NCI-H2107 (cell line): ENCODE data around the gene CRK.

ENCODE experiments used
- DNase-seq: peaks from one replicate; lab custom pipeline; 2025; lab: John Stamatoyannopoulos, UW

CRK gene

DNA sequence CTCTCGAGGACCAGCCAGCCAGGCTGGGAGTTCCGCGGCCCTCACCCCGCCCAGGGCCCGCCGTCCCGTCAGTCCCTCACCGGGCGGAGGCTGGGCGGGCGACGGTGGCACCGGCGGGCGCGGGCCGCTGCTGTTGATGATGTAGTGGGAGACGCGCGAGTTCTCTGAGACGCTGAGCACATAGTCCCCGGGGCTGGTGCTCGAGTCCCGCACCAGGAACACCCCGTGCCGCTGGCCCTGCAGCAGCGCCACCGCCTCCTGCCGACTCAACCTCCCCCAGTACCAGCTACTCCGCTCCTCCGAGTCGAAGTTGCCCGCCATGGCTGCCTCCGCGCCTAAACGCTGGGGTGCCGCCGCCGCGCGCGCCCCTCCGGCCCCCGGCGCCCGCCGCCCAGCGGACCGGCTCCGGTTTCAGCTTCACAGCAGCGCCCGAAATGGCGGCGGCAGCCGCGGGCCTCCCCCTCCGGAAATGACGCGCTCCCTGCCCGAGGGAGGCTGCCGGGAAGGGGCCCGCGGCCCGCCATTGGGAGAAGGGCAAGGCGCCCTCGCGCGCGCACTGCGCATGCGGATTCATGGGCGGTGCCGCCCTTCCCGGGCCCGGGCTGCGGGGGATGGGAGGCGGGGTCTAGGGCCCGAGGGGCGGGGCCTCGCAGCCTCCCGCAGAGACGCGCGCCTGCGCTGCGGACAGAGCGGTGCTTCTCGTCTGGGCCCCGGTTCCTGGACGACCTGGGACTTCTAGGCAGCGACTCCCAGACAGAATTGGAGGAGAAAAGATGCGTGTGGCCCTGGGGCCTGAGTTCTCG, at the start of gene CRK:
Gene CRK, minus strand, starts transcription at position 436 of the 803 bp plus-strand sequence. Its CDS starts 115 bp downstream, at position 321.
- peak; percentile 90 for DNase-seq

GRCh38 chr17:1505586-1505985, 49.6 kb upstream of the CRK start:
- DNase-seq, result no peak

GRCh38 chr17:1504866-1505265, 48.8 kb upstream of the CRK start:
- DNase-seq, result no peak

DNA sequence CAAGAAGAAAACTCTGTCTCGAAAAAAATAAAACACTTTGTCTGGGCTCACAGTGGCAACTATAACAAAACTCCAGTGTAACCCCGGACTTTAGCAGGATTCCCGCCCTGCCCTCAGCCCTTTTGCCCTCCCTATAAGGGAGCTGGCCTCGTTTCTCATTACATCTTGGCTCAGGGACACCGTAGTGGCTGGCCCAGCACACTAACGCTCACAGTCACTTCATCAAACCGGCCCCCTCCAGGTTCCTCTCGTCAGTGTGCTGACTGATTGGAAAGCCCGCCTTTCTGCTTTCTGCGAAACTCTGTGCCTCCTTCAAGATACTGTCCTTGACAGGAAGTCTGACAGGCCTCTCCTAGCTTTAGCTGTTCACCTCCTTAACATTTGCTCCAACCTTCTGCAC, 47.7 kb upstream of the CRK start:
- DNase-seq, result no peak

DNA sequence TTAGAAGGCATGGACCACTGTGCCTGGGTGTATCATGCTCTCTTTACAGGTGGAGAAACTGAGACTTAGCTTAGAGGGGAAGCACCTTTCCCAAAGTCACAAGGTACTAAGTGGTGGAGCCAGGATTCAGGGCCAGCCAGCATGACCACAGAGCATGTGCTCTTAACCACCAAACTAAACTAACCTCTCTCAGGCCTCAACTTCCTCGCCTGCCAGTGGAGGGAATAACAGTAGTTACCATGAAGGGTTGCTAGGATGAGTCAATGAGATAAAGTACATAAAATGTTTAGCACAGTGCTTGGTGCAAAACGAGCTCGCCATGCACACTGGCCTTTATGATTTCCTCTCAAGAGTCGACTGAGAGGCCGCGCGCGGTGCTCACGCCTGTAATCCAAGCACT, 42.8 kb upstream of the CRK start:
- no peak for DNase-seq

GRCh38 chr17:1498233-1498632, 42.2 kb upstream of the CRK start:
- no peak for DNase-seq

GRCh38 chr17:1497831-1498230, 41.8 kb upstream of the CRK start:
- no peak for DNase-seq

GRCh38 chr17:1496869-1497268, 40.8 kb upstream of the CRK start:
- no peak for DNase-seq

DNA sequence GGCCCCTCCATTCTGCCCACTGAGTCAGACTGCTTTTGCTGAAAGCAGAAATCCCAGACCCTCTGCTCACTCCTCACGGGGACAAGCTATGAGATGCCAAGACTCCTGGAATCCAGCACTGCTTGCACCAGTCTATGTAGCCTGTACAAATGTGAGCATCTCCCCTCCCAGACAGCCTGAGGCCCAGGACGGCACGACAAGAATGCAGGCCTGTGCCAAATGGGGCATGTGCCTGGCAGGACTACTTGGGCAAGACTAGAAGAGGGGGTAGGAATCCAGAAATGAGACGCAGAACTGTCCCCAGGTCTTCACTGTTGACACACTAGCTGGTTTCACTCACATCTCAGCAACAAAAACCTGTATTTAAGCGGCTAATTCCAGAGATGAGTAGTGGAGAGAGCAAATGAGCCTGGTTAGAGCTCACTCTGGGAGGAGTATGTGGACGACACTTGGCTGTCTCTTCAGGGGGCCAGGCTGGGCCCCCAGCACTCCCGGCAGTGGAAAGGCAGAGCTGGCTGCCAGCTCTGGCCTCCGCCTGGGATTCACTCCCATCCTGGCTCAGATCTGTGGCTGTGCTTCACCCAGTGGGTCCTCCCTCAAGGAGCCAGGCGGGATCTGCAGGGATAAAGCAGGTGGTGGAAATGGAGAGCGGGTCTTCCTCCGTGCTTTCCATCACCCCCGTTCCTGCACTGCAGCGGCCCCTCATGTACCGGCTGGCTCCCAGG, 39.4 kb upstream of the CRK start:
- no peak for DNase-seq

- no peak for DNase-seq
These were observed 38.8 kb upstream of the CRK start for GRCh38 chr17:1494736-1495253.

- no peak for DNase-seq
These were observed 38.2 kb upstream of the CRK start for GRCh38 chr17:1494203-1494602.

DNA sequence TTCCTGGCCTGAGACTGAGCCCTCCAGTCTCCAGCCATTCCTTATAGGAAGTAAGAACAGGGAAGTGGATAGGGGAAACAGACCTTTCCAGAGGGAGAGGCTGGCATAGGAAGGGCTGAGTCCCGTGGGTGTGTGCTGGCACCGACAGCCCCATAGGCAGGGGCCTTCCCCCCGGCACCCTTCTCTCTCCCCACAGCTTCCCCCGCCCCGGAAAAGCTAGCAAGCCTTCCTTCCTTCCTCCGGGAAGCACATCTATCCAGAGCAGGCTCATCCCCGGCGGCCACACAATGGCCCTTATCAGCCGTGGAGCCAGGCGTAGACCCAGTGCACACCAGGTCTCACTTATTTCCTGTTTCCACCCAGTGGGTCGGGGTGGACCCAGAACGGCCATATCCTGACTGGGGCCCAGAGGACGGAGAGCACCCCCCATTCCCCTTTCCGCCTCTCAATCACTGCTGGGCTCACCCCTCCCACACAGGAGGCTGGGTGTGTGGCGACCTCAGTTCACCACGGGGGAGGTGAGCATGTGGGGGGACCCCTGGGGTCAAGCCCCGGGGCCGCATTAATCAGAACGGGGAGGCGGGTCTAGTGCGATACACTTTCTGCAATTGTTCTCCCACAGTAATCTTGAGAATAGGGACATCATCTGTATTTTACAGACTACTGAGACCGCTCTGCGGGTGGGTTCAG, 37.4 kb upstream of the CRK start:
- no peak for DNase-seq

GRCh38 chr17:1492249-1493206, 36.5 kb upstream of the CRK start, which contains the start of gene MYO1C:
Gene MYO1C, minus strand, starts transcription at chr17:1492686. Its CDS starts 199 bp downstream, at chr17:1492487.
- DNase-seq, result no peak

- no peak for DNase-seq
These were observed 35.6 kb upstream of the CRK start for GRCh38 chr17:1491443-1492248.

GRCh38 chr17:1490643-1491442, 34.8 kb upstream of the CRK start:
- no peak for DNase-seq

- DNase-seq, result no peak
These were observed 32.8 kb upstream of the CRK start for GRCh38 chr17:1488826-1489270.

- no peak for DNase-seq
These were observed 32.1 kb upstream of the CRK start for GRCh38 chr17:1487939-1488825.
